Measurements from ENCODE around the gene SLC2A9. TPM values are rescaled to one million over a fixed set of nuclear protein-coding genes. Genes with fewer than 3 reads are reported as not detected.

The SLC2A9 gene
- 10 to 100 TPM in 2 of 4 donors, 1 to 10 TPM in 2; 8.5 to 11.3 (median 9.6) TPM for polyA plus RNA-seq (ENCODE audit: insufficient read length in 4 of 4)

- DNase-seq (ENCODE audit: low read depth in 4 of 4, low spot score in 2 of 4), result no peak
These were observed at the start of gene SLC2A9 for GRCh38 chr4:10020871-10021652. Gene SLC2A9 (minus strand): TSS chr4:10021497. CDS start chr4:10021429, 68 bp downstream.

- DNase-seq (ENCODE audit: low read depth in 4 of 4, low spot score in 2 of 4), result no peak
These were observed 47.9 kb upstream of the SLC2A9 start for GRCh38 chr4:10069075-10069642.

GRCh38 chr4:10066670-10067651 is 45.7 kb upstream of the SLC2A9 start:
- DNase-seq (ENCODE audit: low read depth in 4 of 4, low spot score in 2 of 4), result no peak

GRCh38 chr4:10066206-10066605 is 44.9 kb upstream of the SLC2A9 start:
- DNase-seq (ENCODE audit: low read depth in 4 of 4, low spot score in 2 of 4), result no peak

GRCh38 chr4:10063544-10064300 is 42.4 kb upstream of the SLC2A9 start:
- DNase-seq (ENCODE audit: low read depth in 4 of 4, low spot score in 2 of 4), result no peak

GRCh38 chr4:10061650-10062415 is 40.5 kb upstream of the SLC2A9 start:
- no peak for DNase-seq (ENCODE audit: low read depth in 4 of 4, low spot score in 2 of 4)

- DNase-seq (ENCODE audit: low read depth in 4 of 4, low spot score in 2 of 4), result no peak
These were observed 37.1 kb upstream of the SLC2A9 start for GRCh38 chr4:10058371-10058770.

- no peak for DNase-seq (ENCODE audit: low read depth in 4 of 4, low spot score in 2 of 4)
These were observed 35.7 kb upstream of the SLC2A9 start for GRCh38 chr4:10057023-10057395.

GRCh38 chr4:10056334-10057022 is 35.2 kb upstream of the SLC2A9 start:
- no peak for DNase-seq (ENCODE audit: low read depth in 4 of 4, low spot score in 2 of 4)

GRCh38 chr4:10055871-10056270 is 34.6 kb upstream of the SLC2A9 start:
- DNase-seq (ENCODE audit: low read depth in 4 of 4, low spot score in 2 of 4), result no peak

- DNase-seq (ENCODE audit: low read depth in 4 of 4, low spot score in 2 of 4), result no peak
These were observed 33.3 kb upstream of the SLC2A9 start for GRCh38 chr4:10054571-10055041.

GRCh38 chr4:10053635-10054453 is 32.5 kb upstream of the SLC2A9 start:
- no peak for DNase-seq (ENCODE audit: low read depth in 4 of 4, low spot score in 2 of 4)

GRCh38 chr4:10051517-10052135 is 30.3 kb upstream of the SLC2A9 start:
- DNase-seq (ENCODE audit: low read depth in 4 of 4, low spot score in 2 of 4), result no peak

- DNase-seq (ENCODE audit: low read depth in 4 of 4, low spot score in 2 of 4), result no peak
These were observed 29.4 kb upstream of the SLC2A9 start for GRCh38 chr4:10050721-10051120.

- no peak for DNase-seq (ENCODE audit: low read depth in 4 of 4, low spot score in 2 of 4)
These were observed 29.0 kb upstream of the SLC2A9 start for GRCh38 chr4:10050261-10050661.

GRCh38 chr4:10048941-10049697 is 27.8 kb upstream of the SLC2A9 start:
- no peak for DNase-seq (ENCODE audit: low read depth in 4 of 4, low spot score in 2 of 4)

GRCh38 chr4:10047967-10048366 is 26.7 kb upstream of the SLC2A9 start:
- no peak for DNase-seq (ENCODE audit: low read depth in 4 of 4, low spot score in 2 of 4)

Data from left renal cortex interstitium (tissue), 4 donors.